A673 (cell line): ENCODE data around the gene LARGE1.

Experiments
- CTCF ChIP-seq: fragments of 300-800, 200-600 bp; sonication (generic); conservative IDR thresholded peaks from 2 replicates; pipeline ENCODE4 v1.5.1; 2017; ENCODE audit warnings: low read depth, mild to moderate bottlenecking, antibody characterized with exemption, low read length, moderate library complexity, mixed read lengths
- EZH2 ChIP-seq: fragments of 200-600 bp; sonication (generic); IDR thresholded peaks from 2 replicates; pipeline ENCODE4 v1.6.1; 2017; ENCODE audit warnings: borderline replicate concordance, low read depth, mild to moderate bottlenecking, mixed read lengths, antibody characterized with exemption, low read length; ENCODE audit not compliant: poor library complexity, severe bottlenecking

- no peak for TF ChIP-seq CTCF
- no peak for TF ChIP-seq EZH2
Observed at GRCh38 chr22:33844273-33844672, 76.0 kb downstream of the LARGE1 start.
